ENCODE measurements around the gene PSMB2.

Gene PSMB2

DNA sequence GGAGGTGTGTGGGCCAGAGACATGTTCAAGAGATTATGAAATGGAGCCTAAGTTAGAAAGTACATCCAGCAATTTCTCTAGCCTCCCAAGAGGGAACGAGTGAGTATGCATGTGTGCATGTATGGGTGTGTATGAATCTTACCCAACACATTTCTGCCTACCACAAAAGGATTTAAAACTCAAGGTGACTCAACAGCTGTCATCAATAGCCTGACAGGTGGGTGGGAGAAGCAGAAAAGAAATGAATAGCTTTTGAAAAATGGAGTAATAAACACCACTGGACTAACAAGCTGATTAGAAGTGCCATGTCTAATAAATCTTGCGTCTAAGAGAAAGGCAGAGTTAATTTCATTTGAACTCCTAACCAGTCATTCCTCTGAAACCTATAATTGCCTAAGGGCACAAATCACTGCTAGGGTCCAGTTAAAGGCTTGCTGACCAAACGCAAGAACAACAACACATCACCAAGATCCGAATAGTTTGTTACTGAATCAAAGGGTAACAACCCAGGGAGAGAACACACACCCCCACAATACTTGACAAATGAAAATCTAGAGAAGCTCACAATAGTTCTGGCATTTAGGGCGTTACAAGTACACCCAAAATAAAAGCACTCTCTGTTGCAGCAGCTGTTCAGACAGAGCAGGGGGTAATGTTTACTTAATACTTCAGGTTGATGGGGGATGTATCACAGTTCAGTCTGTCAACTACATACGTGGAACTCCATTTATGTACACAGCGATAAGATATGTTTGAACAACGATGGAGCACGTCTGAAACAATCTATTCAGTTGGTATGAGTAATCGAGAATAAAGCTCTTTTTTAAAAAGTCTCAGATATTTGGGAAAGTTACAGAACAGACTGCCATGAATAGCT, 85.5 kb downstream of the PSMB2 start:
- DNase-seq = peak; percentile 84 to 98

DNA sequence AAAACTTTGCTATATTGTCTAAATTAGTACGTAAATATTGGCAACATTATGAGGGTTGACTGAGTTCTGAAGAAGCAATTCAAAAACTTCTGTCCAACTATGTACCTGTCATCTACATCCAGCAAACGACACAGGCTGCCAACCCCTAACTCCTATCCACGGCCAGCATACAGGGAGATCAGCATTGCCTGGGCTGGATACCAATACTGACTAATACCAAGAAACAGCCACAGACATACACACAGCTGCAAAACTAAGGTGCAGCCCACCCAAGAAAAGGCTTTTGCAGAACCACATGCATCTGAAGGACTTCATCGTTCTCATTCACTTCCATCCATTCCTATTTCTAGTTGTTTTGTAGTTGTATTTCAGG, 86.1 kb downstream of the PSMB2 start:
- no peak for DNase-seq

DNA sequence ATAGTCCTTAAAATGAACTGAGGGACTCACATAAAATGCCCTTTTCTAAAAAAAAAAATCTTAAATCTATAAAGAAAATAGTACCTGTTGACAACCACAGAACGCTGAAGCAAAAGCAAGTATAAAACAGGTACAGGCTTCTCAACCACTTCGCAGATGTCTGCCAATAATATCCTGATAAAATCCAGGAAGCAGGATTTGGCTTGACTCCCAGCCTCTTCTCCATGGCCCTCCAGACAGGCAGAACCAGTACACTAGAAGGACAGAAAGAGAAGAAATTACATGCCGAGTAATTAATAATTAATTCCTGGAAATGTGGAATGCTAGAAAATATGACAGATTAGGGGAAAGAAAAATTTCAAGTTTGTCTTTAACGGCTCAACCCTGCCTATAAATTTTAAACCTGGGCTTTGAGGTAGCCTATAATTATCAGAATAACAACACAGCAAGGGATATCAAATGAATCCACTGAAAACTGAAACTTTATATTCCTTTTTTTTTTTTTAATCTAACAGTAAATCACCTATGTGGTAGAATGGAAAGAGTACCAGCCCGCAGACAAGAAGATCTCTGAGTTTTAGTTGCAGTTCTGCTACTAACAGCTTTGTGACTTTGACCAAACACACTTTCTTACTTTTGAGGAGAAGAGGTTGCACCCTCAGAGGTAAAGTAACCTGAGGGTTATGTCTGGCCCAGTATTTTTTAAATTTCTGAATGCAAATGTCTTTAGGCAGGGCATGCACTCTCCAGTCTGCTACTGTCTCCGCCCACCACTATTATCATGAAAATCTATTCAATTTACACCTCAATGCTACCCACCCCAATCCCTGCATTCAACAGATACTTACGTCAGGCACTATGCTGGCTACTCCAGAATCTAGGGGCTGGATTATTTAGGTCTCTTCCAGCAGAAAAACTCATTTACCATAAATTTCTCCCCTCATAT, 86.8 kb downstream of the PSMB2 start:
- DNase-seq = peak; percentile 15 to 77

DNA sequence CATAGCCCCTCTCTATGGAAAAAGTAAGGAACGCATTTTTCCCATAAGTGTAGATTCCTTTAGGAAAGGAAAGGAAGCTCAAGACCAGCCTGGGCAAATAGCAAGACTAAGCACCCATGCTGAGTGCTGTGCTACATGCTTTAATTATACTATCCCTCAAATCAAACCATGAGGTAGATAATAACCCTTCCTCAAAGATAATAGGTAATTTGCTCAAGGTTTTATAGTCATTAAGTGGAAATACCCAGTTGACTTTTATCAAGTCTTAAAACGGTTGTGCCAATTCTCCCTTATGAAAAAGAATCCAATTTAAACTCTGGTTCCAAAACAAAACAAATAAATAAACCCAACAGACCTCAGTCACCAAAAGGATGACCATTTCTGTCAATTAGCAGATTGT, 87.5 kb downstream of the PSMB2 start:
- DNase-seq = peak in 1 of 2 experiments; percentile 28
